NCI-H1105 (cell line): ENCODE measurements around the gene TOLLIP.
A peak's percentile ranks its signal among the peaks of the same experiment; 100 is the strongest.
"Not testable (repeated sequence)": the region's sequence is repeated elsewhere in the genome, so short reads cannot be mapped to it uniquely, and the experiment has no call there.

Source experiments
- DNase-seq: peaks from one replicate; lab custom pipeline; 2025; lab: John Stamatoyannopoulos, UW

TOLLIP gene

DNA sequence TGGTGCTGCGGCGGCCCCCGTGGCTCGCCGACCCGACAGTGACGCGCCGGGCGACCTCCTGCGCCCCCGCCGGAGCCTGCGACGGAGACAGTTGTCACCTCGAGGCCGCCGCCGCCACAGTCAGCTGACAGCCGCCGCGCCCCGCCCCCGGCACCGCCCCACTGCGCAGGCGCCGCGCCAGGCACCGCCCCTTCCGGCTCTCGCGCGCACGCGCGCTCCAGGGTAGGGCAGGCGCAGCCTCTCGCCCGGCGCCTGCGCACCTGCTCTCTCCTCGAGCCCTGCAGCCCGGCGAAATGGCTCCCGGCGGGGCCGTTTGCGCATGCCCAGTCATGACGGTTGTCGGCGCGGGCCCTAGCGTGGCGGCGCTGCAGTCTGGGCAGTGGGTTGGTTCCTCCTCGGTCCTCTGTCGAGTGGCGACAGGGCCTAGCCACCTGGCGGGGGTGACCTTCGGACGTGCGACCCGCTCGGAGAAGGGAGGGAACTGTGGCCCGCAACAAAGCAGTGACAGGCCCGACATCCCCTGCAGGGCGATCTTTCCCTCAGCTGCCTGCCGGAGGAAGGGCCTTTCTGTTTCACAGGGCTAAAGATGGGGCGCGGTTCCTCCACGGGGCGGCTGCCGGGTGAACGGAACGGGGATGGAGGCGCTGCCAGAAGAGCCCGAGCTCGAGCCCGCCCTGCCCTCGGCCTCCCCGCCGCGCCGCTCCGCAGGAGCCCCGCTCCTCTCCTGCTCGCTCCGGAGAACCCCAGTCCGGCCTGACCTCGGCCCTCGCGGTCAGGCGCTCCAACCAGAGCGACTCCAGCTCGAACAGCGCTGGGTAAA lies at the start of gene TOLLIP:
Gene TOLLIP, minus strand, starts transcription at position 135 of the 820 bp plus-strand sequence. Its CDS starts 134 bp downstream, at position 1.
- DNase-seq: peak; percentile 93

DNA sequence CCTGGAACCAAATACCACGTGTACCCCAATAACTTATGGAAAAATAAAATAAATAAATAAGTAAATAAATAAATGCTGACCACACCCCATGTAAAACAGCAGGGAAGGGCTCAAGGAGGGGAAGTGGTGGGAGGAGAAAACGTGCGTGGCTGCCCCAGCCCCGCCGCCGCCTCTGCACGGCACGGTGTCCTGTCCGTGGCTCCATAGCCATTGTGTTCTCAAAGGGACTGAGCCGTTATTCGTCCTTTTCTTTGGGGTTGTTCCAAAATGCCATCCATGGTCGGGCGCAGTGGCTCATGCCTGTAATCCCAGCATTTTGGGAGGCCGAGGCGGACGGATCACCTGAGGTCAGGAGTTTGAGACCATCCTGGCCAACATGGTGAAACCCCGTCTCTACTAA lies 49.5 kb upstream of the TOLLIP start:
- not testable (repeated sequence) for DNase-seq

DNA sequence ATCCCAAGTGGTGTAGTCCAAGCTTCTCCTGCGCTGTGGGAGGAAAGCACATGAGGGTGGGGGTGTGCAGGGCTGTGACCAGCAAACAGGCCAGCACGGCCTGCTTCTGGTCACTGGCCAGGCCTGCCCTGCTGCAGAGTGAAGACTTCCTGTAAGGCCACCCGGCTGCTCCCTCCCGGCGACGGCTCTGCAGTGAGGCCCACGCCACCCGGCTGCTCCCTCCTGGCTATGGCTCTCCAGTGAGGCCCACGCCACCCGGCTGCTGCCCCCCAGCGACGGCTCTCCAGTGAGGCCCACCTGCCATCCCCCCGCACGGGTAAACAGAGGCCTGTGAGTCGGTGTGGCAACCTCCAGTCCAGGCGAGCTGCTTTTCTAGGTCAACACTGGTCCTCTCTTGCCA lies 48.9 kb upstream of the TOLLIP start:
- DNase-seq: no peak

DNA sequence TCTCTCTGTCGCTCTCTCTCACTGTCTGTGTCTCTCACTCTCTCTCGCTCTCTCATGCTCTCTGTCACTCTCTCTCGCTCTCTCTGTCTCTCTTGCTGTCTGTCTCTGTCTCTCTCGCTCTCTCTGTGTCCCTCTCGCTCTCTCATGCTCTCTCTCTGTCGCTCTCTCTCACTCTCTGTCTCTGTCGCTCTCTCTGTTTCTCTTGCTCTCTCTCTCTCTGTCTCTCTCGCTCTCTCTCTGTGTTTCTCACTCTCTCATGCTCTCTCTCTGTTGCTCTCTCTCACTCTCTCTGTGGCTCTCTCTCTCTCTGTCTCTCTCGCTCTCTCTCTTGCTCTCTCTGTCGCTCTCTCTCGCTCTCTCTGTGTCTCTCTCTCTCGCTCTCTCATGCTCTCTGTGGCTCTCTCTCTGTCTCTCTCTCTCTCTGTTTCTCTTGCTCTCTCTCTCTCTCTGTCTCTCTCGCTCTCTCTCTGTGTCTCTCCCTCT lies 47.1 kb upstream of the TOLLIP start:
- no peak for DNase-seq

DNA sequence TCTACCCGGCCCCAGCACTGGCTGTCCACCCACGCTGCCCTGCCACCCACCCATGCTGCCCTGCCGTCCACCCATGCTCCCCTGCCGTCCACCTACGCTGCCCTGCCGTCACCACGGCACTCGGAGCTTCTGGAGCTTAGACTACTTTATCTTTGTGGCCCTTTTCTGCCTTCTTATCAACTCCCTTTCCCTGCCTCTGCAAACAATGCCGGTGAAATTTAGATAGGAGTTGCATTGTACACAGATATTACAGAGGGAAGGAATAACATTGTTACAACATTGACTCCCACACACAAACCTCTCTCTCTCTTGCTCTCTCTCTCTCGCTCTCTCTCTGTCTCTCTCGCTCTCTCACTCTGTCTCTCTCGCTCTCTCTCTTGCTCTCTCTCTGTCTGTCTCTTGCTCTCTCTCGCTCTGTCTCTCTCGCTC lies 46.6 kb upstream of the TOLLIP start:
- DNase-seq: no peak

DNA sequence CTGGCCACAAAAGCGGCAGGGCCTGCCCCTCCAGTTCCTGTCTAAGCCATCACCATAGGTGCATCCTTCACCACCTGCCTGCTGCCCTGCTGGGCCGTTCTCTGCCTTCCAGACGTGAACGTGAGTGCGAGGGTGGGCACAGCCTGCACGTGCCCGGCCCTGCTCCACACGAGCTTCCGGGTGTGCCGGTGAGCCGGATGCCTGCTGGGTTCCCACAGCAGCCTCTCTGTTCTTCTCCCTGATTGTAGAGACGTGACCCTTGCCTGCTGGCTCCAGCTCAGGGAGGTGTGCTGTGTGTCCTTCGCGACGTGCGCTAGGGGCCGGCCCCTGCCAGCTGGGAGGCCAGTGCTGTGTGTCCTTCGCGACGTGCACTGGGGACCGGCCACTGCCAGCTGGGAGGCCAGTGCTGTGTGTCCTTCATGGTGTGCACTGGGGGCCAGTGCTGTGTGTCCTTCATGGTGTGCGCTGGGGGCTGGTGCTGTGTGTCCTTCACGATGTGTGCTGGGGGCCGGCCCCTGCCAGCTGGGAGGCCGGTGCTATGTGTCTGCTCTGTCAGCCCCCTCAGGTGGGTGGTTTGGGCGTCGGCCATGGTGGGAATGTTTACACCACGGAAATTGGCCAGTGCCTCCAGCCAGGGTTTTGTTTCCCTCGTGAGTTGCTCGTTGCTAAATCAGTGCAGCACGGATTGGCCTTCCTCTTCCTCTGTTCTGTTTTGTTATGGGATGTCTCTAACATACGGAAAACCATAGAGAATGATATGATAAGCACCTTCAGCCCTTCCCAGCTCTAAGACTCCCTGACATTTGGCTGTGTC lies 44.9 kb upstream of the TOLLIP start:
- DNase-seq: no peak

DNA sequence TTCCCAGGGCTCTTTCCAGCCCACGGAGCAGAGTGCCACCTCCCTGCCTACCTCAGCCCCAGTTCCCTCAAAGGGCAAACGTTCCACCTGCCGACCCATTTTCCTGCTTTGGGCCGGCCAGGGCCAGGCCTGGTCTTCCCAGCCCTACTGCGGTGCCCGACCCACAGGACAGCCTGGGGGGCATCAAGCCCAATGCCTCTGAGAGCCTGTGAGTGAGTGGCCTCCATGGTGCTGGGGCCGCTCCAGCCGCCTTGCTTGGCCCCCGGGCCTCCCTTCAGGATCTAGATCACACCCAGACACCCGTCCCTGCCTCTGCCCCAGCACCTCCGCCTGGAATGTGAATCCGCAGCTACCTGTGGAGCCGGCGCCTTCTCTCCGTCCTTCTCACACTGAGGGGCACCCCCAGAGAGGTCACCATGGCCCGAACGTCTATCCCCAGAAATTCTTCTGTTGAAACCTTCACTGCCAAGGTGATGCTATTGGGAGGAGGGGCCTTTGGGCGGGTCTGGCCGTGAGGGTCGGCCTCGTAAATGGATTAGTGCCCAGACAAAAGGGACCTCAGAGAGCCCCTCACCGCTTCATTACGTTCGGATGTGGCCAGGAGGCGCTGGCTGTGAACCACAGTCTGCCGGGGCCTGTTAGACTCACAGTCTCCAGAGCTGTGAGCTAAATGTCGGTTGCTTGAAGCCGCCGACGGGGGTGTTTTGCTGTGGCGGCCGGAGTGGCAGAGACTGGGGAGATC lies 44.1 kb upstream of the TOLLIP start:
- no peak for DNase-seq

DNA sequence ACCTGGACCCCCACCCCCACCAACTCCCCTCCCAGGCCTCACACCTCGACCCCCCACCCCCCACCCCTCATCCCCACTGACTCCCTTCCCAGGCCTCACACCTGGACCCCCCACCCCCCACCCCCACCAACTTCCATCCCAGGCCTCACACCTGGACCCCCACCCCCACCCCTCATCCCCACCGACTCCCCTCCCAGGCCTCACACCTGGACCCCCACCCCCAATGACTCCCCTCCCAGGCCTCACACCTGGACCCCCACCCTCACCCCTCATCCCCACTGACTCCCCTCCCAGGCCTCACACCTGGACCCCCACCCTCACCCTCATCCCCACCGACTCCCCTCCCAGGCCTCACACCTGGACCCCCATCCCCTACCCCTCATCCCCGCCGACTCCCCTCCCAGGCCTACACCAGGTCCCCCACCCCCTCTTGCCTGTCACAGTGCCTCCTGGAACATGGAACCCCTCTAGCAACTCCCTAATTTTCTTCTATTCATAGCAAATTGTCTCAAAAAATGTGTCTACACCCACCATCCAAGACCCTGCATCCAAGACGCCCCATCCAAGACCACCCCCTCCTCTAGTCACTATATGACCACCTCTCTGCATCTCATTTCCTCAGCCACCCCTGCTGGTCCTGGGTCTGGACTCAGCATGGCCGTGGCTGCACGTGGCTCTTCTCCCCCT lies 43.4 kb upstream of the TOLLIP start:
- DNase-seq: no peak

DNA sequence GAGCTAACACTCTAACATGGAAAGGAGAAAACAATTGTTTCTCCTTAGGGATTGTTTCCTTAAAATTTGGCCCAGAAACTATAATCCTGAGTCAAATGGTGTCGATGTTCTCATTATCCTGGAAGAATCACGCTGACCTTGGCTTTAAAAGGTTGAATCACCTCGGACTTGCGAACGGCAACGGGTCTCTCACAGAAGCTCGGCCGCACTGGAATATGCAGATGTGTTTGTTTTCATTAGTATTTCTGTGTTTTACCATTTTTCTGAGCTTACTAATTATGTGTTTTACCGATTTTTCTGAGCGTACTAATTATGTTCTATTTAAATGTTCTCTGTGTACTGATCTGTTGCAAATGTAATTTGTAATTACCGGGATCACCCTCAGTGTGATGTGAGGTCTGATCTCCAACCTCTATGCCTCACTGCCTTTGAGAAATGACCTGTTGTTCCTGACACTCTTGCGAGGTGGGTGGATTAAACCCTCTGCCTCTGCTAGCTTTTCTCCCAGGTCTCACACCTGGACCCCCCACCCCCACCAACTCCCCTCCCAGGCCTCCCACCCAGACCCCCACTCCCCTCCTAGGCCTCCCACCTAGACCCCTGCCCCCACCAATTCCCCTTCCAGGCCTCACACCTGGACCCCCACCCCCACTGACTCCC lies 42.0 kb upstream of the TOLLIP start:
- no peak for DNase-seq

DNA sequence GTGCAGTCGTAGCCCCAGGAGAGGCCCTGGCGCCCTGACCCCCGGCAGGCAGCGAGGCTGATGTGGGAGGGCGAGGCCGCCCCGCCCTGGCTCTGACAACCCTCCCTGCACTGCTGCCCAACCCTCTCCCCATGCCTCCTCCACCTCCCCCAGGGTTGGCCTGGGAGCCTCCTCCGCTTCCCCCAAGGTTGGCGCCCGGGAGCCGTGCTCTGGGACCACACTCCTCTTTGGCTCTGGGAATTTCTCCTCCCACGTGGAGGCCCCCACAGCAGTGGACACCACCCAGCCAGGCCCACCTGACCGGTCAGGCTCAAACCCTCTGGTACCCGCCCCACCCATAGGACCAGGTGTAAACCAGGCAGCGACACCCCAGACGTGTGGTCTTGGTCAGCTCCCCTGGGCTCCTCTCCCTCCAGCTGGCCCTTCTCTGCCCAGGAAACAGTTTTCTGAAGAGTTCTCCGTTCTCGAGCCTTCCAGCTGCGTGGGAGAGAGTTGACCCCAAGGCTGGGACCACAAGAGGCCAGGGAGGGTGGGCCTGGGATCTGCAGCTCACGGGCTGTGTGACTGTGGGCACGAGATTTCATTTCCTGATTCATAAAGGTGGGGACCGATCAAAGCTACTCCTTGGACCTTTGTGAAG lies 40.8 kb upstream of the TOLLIP start:
- no peak for DNase-seq

DNA sequence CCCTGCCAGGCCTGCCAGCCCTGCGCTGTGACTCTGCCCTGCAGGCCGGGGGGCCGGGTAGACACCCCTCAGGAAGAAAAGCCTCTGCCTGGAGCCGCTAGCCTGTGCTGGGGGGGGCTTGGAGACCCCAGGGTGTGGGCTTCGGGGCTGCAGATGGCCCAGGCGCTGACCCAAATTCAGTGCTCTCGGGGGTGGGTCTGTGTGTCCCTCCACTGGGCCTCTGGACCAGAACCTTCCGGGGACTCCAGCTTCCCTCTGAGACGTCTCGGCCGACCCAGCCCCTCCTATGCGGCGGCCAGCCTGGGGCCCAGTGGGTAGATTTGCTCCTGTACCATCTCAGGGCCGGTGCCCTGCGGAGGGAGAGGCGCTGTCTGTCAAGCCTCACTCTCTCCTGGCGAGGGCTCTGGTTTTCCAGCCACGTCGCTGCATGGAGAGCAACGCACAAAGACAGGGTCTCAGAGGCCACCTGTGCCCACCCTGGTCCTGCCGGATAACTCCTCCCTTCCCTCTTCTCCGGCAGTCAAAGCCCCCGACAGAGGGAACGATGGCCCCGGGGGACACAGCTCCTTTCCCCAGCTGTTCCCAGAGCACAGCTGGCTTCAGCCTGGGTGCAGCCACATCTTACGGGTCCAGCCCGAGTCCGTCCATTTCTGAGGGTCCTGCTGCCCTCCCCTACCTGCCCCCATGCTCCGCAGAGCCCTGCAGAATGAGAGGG lies 40.1 kb upstream of the TOLLIP start:
- no peak for DNase-seq

DNA sequence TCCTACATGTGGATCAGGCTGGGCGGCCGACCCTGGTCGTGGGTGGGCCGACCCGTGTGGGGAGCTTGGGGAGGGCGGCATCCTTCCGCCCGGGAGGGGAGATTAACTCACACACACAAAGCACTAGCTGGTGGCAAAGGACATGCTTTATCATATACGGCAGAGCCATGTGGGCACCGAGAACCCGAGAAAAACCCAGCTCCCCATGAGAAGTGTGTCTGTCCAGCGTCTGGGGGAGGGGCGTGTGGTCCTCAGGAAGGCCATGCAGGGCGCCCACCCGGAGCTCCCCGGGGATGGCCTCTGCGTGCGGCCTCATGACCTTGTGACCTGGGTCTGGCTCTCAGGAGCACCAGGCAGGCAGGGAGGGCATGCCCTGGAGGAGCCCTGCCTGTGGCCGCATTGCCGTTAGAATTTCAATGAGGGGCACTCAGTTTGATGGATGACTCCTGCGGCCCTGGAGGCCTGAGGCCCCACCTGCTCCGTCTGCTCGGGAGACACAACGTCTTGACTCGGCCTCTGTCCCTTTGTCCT lies 39.4 kb upstream of the TOLLIP start:
- DNase-seq: no peak

DNA sequence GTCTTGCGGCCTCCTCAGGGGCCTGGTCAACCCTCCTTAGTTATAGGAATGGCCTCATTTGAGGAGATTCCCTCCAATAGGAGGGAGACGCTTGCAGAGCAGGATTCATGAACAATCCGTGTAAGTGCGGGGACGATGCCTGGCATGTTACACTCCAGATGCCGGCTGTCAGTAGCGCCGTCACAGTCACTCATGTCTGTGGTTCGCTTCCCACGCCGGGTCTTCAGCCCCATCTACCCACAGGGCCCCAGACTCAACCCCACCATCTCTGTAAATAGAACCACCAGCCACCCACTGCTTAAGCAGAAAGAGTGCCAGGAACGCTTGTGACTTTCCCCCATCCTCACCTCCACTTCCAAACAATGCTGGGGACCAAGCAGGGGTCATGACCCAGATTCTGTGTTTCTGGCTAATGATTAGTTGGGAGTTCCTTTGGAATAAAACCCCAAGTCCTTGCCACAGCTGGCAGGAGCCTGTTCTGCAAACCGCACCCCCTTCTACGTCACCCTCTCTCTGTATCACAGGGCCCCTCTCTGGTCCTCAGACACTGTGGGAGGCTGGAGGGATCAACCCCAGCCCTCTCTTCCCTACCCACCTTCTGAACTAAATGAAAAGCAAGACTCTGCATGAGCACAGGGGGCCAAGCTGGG lies 38.8 kb upstream of the TOLLIP start:
- DNase-seq: no peak

DNA sequence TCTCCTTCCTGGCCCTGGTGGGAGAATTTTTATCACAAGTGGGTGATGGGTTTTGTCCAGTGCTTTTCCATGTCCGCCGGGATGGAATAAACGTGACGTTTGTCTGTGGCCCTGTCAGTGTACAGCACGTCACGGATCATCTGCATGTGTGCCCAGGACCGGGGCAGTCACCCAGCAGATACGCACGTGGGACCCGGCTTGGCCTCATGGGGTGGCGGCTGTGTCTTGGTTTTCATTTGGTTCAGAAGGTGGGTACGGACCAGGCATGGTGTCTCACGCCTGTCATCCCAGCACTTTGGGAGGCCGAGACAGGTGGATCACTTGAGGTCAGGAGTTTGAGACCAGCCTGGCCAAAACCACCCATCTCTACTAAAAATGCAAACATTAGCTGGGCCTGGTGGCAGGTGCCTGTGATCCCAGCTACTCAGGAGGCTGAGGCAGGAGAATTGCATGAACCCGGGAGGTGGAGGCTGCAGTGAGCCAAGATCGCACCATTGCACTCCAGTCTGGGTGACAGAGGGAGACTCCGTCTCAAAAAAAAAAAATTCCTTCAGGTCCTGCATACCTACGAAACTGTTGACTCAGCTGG lies 38.1 kb upstream of the TOLLIP start:
- not testable (repeated sequence) for DNase-seq

DNA sequence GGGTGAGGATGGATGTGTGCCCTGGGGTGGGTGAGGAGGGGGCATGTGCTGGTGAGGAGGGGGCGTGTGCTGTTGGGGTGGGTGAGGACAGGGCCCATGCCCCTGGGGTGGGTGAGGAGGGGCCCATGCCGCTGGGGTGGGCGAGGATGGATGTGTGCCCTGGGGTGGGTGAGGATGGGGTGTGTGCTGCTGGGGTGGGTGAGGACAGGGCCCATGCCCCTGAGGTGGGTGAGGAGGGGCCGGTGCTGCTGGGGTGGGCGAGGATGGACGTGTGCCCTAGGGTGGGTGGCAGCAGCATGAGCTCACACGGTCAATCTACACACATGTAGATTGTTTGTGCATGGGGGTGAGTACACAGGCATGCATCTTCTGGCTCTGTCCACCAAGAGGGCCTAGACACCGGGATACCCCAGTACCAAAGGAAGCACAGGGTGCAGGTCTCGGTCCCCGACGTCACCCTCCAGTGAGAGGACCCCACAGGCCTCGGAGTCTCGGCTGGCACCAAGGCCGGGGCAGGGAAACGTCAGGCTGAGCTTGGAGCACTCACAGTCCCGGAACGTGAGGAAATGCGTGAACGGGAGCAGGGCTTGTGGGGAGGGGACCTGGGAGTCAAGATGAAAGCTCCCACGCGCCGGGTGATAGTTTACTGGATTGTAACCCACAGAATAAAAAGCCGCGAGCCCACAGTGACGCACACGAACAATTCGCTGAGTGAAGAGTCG lies 37.4 kb upstream of the TOLLIP start:
- DNase-seq: no peak

DNA sequence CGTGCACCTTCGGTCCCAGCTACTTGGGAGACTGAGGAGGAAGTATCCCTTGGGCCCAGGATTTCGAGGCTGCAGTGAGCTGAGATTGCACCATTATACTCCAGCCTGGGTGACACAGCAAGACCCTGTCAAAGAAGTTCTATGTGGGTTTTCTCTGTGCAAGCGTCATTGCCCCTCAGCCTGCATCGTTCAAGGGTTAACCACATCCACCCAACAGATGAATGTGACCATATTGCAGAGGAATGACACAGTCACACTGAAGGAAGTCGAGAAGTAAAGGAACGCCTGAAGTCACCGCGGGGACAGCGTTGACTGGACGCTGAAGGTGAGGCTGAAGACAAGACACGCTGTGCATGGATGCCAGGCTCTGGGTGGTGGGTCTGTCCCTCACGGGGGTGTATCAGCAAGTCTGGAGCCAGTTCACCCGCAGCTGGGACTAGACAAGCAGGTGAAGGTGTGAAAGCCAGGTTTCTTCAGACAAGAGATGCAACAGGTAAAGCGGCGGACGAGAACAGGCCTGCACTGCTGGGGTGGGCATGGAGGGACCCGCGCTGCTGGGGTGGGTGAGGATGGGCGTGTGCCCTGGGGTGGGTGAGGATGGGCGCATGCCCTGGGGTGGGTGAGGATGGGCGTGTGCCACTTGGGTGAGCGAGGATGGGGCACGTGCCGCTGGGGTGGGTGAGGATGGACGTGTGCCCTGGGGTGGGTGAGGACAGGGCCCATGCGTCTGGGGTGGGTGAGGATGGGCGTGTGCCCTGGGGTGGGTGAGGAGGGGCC lies 36.5 kb upstream of the TOLLIP start:
- no peak for DNase-seq

DNA sequence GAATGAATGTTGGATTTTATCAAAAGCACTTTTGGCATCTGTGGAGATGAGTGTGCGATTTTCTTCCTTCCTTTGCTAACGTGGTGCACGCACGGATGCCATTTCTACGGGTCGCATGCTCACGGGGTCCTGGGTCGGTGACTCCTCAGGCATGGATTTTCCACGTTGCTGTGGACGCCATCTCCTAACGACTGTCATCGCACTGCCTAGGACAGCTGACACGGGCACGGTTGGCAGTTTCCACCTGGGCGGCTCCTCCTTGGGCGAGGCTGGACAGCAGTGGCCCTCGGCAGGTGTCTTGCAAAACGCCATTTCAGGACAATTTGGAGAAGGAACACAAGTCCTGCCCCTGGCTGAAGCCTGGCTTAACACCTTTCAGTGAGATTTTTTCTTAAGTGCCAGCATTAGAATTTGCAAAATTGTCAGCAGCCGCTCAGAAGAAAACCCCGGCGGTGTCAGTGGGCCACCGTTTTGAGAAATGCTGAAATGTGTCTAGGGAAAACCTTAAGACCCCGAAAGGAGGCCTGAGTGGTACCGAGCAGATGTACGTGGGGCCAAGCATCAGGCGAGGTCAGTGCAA lies 34.7 kb upstream of the TOLLIP start:
- DNase-seq: no peak
